MM.1S (cell line): ENCODE measurements around the gene FAM98A.

Experiments
- EZH2 ChIP-seq: fragments of 300-600 bp; sonication (generic); optimal IDR thresholded peaks from 2 replicates; pipeline ENCODE3; 2017; ENCODE audit warnings: low read depth, mild to moderate bottlenecking, antibody characterized with exemption, low read length, mixed read lengths
- EZH2phosphoT487 ChIP-seq: fragments of 300-600 bp; sonication (generic); IDR thresholded peaks from 2 replicates; pipeline ENCODE4 v1.6.1; 2018; ENCODE audit warnings: antibody characterized with exemption, low read length
- TF ChIP-seq, protein P1 (sequence below): fragments of 300-600 bp; sonication (generic); IDR thresholded peaks from 2 replicates; pipeline ENCODE4 v1.5.1; 2016; ENCODE audit warnings: antibody characterized with exemption, low read length, mixed read lengths

DNA sequence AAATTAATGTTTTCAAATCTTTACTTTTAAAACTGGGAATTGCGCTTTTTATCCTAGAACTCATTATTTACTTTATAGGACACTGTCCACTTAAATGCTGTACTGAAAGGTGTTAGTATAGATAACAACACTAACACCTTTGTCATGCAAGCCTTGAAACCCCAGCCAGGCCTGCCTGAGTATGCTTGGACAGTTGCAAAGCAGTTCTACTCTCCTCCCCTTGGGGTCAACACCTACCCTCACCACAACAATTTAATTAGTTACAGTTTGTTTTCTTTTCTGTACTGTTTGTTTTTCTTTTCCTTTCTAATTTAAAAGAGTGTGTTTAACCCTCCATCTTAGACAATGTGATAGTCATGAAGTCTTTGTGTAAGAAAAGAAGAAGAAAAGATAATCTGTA, 18.9 kb upstream of the FAM98A start:
- TF ChIP-seq, protein P1, sequence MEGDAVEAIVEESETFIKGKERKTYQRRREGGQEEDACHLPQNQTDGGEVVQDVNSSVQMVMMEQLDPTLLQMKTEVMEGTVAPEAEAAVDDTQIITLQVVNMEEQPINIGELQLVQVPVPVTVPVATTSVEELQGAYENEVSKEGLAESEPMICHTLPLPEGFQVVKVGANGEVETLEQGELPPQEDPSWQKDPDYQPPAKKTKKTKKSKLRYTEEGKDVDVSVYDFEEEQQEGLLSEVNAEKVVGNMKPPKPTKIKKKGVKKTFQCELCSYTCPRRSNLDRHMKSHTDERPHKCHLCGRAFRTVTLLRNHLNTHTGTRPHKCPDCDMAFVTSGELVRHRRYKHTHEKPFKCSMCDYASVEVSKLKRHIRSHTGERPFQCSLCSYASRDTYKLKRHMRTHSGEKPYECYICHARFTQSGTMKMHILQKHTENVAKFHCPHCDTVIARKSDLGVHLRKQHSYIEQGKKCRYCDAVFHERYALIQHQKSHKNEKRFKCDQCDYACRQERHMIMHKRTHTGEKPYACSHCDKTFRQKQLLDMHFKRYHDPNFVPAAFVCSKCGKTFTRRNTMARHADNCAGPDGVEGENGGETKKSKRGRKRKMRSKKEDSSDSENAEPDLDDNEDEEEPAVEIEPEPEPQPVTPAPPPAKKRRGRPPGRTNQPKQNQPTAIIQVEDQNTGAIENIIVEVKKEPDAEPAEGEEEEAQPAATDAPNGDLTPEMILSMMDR: no peak
- TF ChIP-seq EZH2phosphoT487 (no peak), EZH2 (no peak)
